Choroid plexus epithelial cell (primary cell): ENCODE data around the gene TRABD2B.

Experiments
- DNase-seq: peaks from one replicate; pipeline ENCODE4 v3.0.0-alpha.2; 2010; ENCODE audit warnings: low read depth
- H3K4me3 ChIP-seq: 2 replicates; pipeline ENCODE4 v1.5.1; 2011; ENCODE audit warnings: low read depth, mild to moderate bottlenecking, control low read depth, low read length, moderate library complexity
- TF ChIP-seq, protein P1 (sequence below): conservative IDR thresholded peaks from 2 replicates; pipeline ENCODE4 v1.5.1; 2011; ENCODE audit warnings: low read depth, mild to moderate bottlenecking, control low read depth, inconsistent platforms, low read length, moderate library complexity

The TRABD2B gene

DNA sequence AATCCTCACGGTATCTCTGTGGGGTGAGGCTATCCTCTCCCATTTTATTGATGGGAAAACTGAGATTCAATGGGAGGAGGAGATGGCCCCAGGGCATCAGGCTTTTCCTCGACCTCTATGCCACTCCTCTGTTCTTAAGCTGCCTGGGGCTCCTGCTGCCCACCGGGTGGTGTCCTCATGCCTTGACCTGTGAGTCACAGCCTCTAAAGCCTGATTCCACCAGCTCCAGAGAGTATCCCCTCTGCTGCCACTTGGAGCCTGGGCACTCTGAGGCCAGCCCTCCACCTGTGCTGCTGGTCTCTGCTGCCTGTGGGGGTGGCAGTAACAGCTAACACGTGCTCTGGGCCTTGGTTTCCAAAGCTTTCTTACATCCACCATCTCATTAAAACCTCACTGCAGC, 241.2 kb downstream of the TRABD2B start:
- peak; percentile 28 for DNase-seq
- H3K4me3 ChIP-seq = no peak overlapping the region
- TF ChIP-seq, protein P1, sequence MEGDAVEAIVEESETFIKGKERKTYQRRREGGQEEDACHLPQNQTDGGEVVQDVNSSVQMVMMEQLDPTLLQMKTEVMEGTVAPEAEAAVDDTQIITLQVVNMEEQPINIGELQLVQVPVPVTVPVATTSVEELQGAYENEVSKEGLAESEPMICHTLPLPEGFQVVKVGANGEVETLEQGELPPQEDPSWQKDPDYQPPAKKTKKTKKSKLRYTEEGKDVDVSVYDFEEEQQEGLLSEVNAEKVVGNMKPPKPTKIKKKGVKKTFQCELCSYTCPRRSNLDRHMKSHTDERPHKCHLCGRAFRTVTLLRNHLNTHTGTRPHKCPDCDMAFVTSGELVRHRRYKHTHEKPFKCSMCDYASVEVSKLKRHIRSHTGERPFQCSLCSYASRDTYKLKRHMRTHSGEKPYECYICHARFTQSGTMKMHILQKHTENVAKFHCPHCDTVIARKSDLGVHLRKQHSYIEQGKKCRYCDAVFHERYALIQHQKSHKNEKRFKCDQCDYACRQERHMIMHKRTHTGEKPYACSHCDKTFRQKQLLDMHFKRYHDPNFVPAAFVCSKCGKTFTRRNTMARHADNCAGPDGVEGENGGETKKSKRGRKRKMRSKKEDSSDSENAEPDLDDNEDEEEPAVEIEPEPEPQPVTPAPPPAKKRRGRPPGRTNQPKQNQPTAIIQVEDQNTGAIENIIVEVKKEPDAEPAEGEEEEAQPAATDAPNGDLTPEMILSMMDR = no peak

DNA sequence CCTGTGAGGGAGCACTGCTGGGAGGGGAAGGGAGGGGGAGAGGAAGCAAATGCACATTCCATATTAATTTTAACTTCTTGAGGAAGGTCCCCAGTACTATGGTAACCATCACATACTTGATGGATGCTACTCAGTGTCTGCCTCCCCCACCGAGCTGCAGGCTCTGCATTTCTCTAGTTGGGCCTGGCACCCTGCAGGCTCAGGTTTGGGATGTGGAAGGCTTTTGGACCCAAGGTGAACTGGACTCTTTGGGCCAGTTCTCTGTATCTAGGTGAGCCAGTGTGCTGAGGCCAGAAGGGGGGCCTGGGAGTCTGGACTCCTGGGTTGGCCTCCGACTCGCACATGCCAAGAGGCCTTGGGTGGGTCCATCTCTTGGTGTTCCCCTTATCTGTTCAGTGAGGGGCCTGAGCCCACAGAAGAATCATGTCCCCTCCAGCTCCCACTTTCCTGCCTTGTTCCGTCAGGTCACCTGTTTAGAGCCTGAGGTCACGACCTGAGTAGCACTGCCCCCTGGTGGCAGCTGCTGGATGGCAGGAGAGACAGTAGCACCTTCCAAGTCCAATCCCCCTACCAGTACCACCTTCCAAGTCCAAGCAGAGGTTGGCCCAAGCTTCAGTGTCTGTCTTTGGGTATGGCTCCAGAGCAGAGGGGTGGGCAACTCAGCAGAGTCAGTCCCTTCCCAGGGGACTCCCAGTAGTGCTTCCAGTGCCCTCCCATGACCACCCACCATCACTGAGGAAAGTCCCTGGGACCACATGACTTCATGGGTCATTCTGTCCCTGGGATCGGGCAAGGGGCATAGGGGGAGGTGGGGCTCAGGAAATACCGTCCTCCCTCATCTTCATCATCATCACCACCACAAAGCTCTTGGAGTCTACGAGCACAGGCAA, 241.8 kb downstream of the TRABD2B start:
- no peak for DNase-seq
- H3K4me3 ChIP-seq = no peak overlapping the region
- TF ChIP-seq, protein P1 = peak; percentile 55

DNA sequence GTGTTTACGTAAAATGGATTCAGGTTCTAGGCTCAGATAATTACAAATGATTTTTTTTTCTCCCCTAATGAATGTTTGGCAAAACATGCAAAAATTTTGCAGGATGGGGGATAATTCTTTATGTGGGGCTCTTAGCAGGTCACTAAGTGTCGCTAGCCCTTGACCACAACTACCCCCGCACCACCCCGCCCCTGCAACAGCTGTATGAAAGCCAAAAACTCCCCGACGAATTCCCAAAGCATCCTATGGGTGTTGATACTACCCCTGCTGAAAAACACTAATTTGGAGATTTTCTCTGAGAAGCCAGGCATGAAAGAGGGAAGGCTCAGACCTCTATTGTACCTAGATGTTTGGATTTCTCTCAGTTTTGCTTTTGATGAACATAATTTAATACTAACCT, 243.0 kb downstream of the TRABD2B start:
- no peak for DNase-seq
- TF ChIP-seq, protein P1 = no peak
- no peak overlapping the region for H3K4me3 ChIP-seq

DNA sequence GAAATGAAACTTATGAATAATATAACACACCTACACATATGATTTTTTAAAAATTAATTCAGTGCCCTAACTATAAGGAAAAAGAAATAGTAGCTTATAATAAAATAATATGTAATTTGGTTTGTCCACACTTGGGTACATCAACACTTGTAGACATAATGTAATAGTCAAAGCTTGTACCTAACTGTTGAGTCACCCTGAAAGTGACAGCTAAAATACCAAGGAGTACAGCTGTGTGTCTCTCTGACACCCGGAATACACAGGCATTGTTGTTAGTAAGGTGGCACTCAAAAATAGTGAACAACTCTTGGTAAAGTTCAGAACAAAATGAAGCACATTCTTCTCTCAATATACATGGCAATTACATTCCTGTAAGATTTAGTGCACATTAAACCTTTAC, 243.4 kb downstream of the TRABD2B start:
- DNase-seq = no peak
- no peak overlapping the region for H3K4me3 ChIP-seq
- TF ChIP-seq, protein P1 = no peak

DNA sequence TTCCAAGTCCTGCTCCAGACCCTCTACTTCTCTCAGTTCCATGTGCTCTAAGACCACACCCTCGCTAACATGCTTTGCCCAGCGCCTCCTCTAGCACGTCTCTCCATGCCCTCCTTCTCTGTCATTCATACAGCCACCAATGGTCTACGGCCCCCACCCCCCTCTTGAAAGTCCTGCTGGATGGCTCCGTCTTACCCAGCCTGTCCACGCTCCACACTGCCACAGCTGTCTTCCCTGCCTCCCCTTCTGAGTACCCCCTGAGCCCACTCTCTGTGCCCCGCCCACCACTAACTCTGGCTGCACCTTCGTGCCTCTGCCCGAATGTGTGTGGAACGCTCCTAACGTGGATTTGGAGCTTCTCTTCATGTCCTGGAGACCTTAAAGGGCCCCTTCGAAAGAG, 244.6 kb downstream of the TRABD2B start:
- TF ChIP-seq, protein P1 = no peak

DNA sequence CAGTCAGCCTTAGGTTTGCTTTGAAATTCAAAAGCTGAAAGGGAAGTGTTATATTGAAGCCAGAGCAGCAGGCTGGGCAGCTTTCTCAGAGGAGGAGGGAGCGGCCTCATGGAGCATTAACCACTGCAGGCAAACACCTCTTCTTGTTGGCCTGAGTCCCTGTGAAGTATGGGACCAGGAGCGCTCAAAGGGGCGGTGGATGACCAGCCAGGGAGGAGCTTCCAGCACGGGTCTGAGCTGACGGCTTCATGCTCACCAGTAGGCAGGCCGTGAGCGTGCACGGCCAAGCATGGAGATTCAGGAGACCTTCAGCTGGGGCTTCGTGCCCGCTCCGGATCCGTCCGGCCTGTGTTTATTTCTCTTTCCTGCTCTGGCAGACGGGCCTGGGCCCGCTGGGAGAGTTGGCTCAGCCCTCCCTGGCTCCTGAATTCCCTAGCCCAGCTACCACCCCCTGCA, 245.2 kb downstream of the TRABD2B start:
- no peak for DNase-seq
- no peak overlapping the region for H3K4me3 ChIP-seq
- TF ChIP-seq, protein P1 = no peak

More for the DNA sequence above, 244.6 kb downstream of the TRABD2B start:
- H3K4me3 ChIP-seq = no peak overlapping the region
- DNase-seq = no peak

DNA sequence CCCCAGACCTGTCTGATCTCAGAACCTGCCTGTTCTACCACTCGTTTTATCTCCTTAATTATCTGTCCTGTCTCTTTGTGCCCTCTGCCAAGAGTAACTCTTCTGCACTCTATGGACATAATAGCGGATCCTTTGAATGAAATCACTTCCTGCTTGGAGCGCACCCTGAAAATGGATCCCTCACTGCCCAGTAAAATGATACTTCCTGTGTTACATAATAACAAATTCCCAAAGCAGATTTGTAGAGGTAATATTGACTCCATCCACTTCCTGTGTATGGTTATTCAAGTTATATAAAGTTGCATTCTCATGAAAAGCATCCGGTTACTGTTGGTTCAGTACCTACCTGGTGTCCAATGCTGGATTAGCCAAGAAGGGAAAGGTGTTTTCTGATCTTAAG, 246.0 kb downstream of the TRABD2B start:
- DNase-seq = peak; percentile 77
- TF ChIP-seq, protein P1 = no peak
- no peak overlapping the region for H3K4me3 ChIP-seq
